Measurements from ENCODE around the gene ERBB2. TPM values are rescaled to one million over a fixed set of nuclear protein-coding genes. Genes with fewer than 3 reads are reported as not detected.

The ERBB2 gene
- total RNA-seq, 4 donors from 2014 or later = 11.8 to 98.8 (median 44.6) TPM

DNA sequence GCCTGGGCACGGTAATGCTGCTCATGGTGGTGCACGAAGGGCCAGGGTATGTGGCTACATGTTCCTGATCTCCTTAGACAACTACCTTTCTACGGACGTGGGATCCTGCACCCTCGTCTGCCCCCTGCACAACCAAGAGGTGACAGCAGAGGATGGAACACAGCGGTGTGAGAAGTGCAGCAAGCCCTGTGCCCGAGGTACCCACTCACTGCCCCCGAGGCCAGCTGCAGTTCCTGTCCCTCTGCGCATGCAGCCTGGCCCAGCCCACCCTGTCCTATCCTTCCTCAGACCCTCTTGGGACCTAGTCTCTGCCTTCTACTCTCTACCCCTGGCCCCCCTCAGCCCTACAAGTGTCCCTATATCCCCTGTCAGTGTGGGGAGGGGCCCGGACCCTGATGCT is 12.0 kb downstream of the ERBB2 start:
- Histone ChIP-seq H3K27me3 (no peaks in the 10 kb centered on the region), H3K4me3 (no peak overlapping the region), H3K36me3 (no peaks in the 10 kb centered on the region), H3K27ac (no peak overlapping the region), H3K4me1 (no peaks in the 10 kb centered on the region), H3K9me3 (no peaks in the 10 kb centered on the region)
- TF ChIP-seq, protein P1, sequence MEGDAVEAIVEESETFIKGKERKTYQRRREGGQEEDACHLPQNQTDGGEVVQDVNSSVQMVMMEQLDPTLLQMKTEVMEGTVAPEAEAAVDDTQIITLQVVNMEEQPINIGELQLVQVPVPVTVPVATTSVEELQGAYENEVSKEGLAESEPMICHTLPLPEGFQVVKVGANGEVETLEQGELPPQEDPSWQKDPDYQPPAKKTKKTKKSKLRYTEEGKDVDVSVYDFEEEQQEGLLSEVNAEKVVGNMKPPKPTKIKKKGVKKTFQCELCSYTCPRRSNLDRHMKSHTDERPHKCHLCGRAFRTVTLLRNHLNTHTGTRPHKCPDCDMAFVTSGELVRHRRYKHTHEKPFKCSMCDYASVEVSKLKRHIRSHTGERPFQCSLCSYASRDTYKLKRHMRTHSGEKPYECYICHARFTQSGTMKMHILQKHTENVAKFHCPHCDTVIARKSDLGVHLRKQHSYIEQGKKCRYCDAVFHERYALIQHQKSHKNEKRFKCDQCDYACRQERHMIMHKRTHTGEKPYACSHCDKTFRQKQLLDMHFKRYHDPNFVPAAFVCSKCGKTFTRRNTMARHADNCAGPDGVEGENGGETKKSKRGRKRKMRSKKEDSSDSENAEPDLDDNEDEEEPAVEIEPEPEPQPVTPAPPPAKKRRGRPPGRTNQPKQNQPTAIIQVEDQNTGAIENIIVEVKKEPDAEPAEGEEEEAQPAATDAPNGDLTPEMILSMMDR (IDR thresholded peaks at IDR 0.05) = no peak
- no peak for TF ChIP-seq POLR2A (IDR thresholded peaks at IDR 0.05)
- intact Hi-C loops (cut with DNase I; ENCODE audit: low total_unique reads) = no loop called here
- no peak for DNase-seq

DNA sequence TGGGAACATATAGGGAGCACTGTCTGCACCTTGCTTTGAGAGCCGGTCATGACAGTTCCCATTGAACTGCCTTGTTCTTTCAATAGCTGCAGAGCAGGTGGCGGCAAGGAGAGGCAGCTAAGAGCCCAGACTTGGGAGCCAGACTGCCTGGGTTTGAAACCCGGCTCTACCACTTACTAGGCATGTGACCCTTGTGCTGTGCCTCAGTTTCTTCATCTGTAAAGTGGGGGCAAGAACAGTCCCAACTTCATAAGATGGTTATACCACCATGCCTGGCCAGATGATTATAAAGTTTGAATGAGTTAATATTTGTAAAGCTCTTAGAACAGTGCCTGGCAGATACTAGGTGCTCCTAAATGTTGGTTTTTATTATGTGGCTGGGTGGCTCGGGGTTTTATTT is 14.4 kb downstream of the ERBB2 start:
- no peak for DNase-seq
- Histone ChIP-seq H3K4me1 (no peaks in the 10 kb centered on the region), H3K27ac (no peak overlapping the region), H3K9me3 (no peaks in the 10 kb centered on the region), H3K27me3 (no peaks in the 10 kb centered on the region), H3K4me3 (no peak overlapping the region), H3K36me3 (no peaks in the 10 kb centered on the region)
- no peak for TF ChIP-seq POLR2A (IDR thresholded peaks at IDR 0.05)
- TF ChIP-seq, protein P1 (IDR thresholded peaks at IDR 0.05) = no peak
- intact Hi-C loops (cut with DNase I; ENCODE audit: low total_unique reads) = no loop called here

DNA sequence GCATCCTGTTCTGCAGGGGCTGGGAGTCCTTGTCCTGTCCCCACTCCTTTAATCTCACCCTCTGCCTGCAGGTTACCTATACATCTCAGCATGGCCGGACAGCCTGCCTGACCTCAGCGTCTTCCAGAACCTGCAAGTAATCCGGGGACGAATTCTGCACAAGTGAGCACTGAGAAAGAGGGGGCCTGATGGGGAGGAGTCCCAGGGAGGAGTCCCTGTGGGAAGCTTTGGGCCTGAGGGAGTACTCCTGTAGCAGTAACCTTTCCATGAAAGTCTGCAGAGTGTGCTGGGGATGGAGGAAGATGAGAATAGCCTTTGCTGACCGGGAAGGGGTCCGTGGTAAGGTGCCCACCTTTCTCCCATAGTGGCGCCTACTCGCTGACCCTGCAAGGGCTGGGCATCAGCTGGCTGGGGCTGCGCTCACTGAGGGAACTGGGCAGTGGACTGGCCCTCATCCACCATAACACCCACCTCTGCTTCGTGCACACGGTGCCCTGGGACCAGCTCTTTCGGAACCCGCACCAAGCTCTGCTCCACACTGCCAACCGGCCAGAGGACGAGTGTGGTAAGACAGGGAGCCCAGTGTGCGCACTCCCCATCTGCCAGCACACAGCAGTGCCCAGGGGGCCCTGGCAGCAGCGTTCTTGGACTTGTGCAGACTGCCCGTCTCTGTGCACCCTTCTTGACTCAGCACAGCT is 15.7 kb downstream of the ERBB2 start:
- TF ChIP-seq, protein P1 (IDR thresholded peaks at IDR 0.05) = no peak
- TF ChIP-seq POLR2A (IDR thresholded peaks at IDR 0.05) = no peak
- Histone ChIP-seq H3K9me3 (no peaks in the 10 kb centered on the region), H3K36me3 (no peaks in the 10 kb centered on the region), H3K4me3 (no peak overlapping the region), H3K27me3 (no peaks in the 10 kb centered on the region), H3K27ac (no peak overlapping the region), H3K4me1 (no peaks in the 10 kb centered on the region)
- DNase-seq = no peak
- intact Hi-C loops (cut with DNase I; ENCODE audit: low total_unique reads) = no loop called here

DNA sequence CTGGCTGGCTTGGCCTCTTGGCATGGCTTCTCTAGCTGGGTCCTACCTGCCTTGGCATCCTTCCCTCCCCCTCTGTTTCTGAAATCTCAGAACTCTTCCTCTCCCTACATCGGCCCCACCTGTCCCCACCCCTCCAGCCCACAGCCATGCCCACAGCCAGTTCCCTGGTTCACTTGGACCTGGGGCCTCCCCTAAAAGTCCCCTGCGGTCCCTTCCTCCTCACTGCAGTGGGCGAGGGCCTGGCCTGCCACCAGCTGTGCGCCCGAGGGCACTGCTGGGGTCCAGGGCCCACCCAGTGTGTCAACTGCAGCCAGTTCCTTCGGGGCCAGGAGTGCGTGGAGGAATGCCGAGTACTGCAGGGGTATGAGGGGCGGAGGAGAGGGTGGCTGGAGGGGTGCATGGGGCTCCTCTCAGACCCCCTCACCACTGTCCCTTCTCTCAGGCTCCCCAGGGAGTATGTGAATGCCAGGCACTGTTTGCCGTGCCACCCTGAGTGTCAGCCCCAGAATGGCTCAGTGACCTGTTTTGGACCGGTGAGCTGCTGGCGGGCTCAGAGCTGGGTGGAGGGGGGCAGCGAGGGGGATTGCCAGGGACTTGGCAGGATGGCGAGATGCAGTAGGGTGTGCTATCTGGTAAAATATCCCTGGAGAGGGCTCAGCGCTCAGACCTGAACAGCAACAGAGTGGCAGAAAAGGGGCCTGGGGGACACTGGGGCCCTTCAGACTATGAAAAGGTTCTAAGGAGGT is 16.4 kb downstream of the ERBB2 start:
- intact Hi-C loops (cut with DNase I; ENCODE audit: low total_unique reads) = no loop called here
- no peak overlapping the region for H3K27ac ChIP-seq
- H3K4me3 ChIP-seq = no peak overlapping the region
- no peaks in the 10 kb centered on the region for H3K27me3 ChIP-seq
- no peak for DNase-seq
- no peaks in the 10 kb centered on the region for H3K4me1 ChIP-seq
- no peaks in the 10 kb centered on the region for H3K36me3 ChIP-seq
- no peak for TF ChIP-seq POLR2A (IDR thresholded peaks at IDR 0.05)
- TF ChIP-seq, protein P1 (IDR thresholded peaks at IDR 0.05) = no peak
- H3K9me3 ChIP-seq = no peaks in the 10 kb centered on the region

DNA sequence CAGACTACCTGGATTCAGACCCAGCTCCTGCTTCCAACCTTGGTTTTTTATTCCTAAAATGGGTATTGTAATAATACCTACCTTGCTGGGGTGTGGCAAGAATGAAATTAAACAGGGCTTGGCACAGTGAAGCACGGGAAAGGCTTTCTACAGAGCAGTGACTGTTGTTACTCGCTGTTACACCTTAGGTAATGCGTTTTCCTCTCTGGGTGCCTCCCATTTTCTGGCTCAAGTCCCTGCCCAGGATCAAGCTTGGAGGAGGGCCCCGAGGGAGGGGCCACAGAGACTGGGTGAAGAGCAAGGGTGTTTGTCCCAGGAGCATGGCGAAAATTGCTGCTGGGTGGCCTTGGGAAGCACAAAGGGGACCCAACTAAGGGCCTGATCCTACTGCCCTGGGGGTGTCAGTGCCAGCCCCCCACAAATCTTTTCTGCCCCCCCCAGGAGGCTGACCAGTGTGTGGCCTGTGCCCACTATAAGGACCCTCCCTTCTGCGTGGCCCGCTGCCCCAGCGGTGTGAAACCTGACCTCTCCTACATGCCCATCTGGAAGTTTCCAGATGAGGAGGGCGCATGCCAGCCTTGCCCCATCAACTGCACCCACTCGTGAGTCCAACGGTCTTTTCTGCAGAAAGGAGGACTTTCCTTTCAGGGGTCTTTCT is 17.1 kb downstream of the ERBB2 start:
- H3K9me3 ChIP-seq = no peaks in the 10 kb centered on the region
- H3K27me3 ChIP-seq = no peaks in the 10 kb centered on the region
- DNase-seq = no peak
- H3K36me3 ChIP-seq = no peaks in the 10 kb centered on the region
- H3K27ac ChIP-seq = no peak overlapping the region
- TF ChIP-seq POLR2A (IDR thresholded peaks at IDR 0.05) = no peak
- TF ChIP-seq, protein P1 (IDR thresholded peaks at IDR 0.05) = no peak
- no peaks in the 10 kb centered on the region for H3K4me1 ChIP-seq
- intact Hi-C loops (cut with DNase I; ENCODE audit: low total_unique reads) = no loop called here
- no peak overlapping the region for H3K4me3 ChIP-seq
